ENCODE results near the gene FOXQ1.

FOXQ1 gene

DNA sequence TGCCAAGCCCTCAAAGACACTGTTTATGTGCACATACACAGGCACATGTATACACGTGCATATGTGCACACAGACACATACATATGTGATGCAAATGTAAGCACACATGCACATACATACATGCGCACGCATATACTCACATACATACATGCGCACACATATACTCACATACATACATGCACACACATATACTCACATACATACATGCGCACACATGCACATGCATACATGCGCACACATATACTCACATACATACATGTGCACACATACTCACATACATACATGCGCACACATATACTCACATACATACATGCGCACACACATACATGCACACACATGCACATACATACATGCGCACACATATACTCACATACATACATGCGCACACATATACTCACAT is 20.5 kb upstream of the FOXQ1 start:
- no peak overlapping the region for H3K4me3 ChIP-seq (replicated peaks; ENCODE audit: low read depth, low read length)
- no peak for DNase-seq (ENCODE audit: extremely low read depth, low read depth)
- TF ChIP-seq, protein P1, sequence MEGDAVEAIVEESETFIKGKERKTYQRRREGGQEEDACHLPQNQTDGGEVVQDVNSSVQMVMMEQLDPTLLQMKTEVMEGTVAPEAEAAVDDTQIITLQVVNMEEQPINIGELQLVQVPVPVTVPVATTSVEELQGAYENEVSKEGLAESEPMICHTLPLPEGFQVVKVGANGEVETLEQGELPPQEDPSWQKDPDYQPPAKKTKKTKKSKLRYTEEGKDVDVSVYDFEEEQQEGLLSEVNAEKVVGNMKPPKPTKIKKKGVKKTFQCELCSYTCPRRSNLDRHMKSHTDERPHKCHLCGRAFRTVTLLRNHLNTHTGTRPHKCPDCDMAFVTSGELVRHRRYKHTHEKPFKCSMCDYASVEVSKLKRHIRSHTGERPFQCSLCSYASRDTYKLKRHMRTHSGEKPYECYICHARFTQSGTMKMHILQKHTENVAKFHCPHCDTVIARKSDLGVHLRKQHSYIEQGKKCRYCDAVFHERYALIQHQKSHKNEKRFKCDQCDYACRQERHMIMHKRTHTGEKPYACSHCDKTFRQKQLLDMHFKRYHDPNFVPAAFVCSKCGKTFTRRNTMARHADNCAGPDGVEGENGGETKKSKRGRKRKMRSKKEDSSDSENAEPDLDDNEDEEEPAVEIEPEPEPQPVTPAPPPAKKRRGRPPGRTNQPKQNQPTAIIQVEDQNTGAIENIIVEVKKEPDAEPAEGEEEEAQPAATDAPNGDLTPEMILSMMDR (IDR thresholded peaks at IDR 0.05; ENCODE audit: low read depth, low read length, missing control alignments), result no peak

DNA sequence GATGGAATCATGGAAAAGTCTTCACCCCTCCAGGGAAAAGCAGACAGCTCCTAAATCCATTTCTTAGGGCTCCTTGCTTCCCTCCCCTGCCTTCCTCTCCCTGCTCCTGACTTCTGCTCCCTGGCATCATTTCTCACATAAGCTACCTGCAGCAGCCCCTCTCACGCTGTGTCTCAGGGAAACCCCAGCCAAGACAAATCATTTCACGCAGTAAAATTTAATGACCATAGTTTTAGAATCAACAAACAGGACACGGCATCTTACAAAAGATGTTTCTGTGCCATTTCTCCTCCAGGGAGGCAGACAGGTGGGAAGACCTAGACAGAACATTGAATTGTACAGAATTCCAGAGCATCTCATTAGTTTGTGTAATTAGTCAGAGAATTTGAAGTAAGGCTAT is 16.5 kb upstream of the FOXQ1 start:
- DNase-seq (ENCODE audit: extremely low read depth, low read depth), result no peak
- TF ChIP-seq, protein P1 (IDR thresholded peaks at IDR 0.05; ENCODE audit: low read depth, low read length, missing control alignments), result no peak
- H3K4me3 ChIP-seq (replicated peaks; ENCODE audit: low read depth, low read length), result no peak overlapping the region

DNA sequence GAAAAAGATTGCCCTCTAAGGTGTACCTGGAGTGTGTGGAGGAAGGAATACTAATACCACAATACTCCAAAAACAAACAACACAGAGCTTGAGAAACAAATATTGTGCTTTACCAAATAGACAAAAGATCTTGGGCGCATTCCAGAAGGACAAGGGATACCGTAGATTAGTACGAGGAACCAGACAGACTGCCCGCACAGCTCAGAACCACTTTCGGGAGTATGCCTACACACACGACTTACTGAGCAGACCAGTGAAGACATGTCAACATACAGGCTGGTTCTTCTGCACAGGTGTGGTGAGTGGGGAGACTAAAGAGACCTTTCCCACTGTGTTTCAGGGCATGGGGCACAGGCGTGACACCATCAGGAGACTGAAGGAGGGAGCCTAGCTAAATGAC is 15.8 kb upstream of the FOXQ1 start:
- no peak overlapping the region for H3K4me3 ChIP-seq (replicated peaks; ENCODE audit: low read depth, low read length)
- TF ChIP-seq, protein P1 (IDR thresholded peaks at IDR 0.05; ENCODE audit: low read depth, low read length, missing control alignments), result no peak
- no peak for DNase-seq (ENCODE audit: extremely low read depth, low read depth)

DNA sequence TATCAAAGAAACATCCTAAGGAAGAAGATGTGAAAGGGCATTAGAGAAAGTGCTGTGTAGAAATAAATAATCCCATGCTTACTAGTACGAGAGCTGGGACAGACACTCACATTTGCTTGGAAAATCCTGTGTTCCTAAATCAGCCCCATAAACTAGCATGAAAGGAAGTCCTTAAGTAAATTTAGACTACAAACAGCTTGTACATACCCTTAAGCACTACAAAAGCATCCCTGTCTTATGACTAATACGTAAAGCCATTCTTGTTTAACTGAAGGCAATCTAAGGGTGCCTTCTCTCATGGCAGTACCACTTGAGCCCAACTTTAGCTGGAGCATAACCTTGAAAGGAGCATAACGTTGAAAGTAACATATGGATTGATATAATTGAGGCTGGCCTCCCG is 15.4 kb upstream of the FOXQ1 start:
- no peak for DNase-seq (ENCODE audit: extremely low read depth, low read depth)
- no peak overlapping the region for H3K4me3 ChIP-seq (replicated peaks; ENCODE audit: low read depth, low read length)
- TF ChIP-seq, protein P1 (IDR thresholded peaks at IDR 0.05; ENCODE audit: low read depth, low read length, missing control alignments), result no peak

DNA sequence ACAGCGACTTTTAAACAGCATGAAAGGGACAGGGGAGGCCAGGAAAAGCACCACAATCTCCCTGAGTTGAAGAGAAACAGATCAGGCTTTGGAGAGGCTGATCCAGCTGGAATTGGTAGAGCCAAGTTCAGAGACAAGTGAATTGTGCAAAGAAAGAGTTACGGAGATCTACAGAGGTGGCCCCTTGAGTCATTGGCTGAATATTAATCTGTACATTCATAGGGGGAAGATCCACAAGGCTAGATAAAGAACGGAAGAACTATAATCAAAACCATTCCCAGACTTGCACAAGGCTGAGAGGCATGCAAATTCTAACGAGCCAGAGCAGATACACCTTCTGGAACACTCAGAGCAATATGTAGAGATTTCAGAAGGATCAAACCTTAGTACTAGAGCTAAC is 14.2 kb upstream of the FOXQ1 start:
- peak; percentile 68 for DNase-seq (ENCODE audit: extremely low read depth, low read depth)
- TF ChIP-seq, protein P1 (IDR thresholded peaks at IDR 0.05; ENCODE audit: low read depth, low read length, missing control alignments), result no peak
- no peak overlapping the region for H3K4me3 ChIP-seq (replicated peaks; ENCODE audit: low read depth, low read length)

DNA sequence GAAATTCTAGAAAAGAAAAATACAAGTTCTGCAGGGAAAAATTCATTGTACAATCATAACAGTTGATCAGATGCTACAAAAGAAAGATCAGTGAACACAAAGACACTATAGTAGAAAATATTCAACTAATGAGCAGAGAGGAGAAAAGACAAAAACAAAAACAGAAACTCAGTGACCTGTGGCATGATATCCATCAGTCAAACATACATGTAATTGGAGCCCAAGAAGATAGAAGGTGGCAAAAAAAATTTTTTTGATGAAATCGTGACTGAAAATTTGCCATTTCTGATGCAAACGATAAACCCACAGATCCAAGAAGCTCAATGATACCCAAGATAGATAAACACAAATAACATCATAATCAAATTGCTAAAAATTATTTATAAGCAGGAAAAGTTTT is 13.1 kb upstream of the FOXQ1 start:
- TF ChIP-seq, protein P1 (IDR thresholded peaks at IDR 0.05; ENCODE audit: low read depth, low read length, missing control alignments), result no peak
- DNase-seq (ENCODE audit: extremely low read depth, low read depth), result no peak
- no peak overlapping the region for H3K4me3 ChIP-seq (replicated peaks; ENCODE audit: low read depth, low read length)

DNA sequence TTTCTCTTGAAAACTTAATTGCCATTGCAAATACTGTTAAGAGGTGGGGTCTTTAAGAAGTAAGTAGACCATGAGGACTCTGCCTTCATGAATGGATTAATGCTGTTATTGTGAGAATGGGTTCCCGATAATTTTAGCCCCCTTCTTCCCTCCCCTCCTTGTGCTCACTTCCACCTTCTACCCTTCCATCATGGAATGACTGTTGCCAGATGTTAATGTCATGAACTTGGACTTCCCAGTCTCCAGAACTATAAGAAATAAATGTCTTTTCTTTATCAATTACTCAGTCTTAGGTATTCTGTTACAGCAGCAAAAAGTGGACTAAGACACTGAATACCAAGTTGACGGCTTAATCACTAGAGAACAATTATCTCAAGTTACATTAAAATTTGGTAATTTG is 5.8 kb upstream of the FOXQ1 start:
- H3K4me3 ChIP-seq (replicated peaks; ENCODE audit: low read depth, low read length), result no peak overlapping the region
- TF ChIP-seq, protein P1 (IDR thresholded peaks at IDR 0.05; ENCODE audit: low read depth, low read length, missing control alignments), result no peak
- no peak for DNase-seq (ENCODE audit: extremely low read depth, low read depth)

All from HFF-Myc (cell line).